GM18868 (cell line): ENCODE results near the gene CEP135.

Experiments
- ATAC-seq: cut with Tn5 transposase; IDR thresholded peaks from one replicate; pipeline ENCODE4 v1.9.1; 2021; ENCODE audit warnings: mild to moderate bottlenecking, moderate library complexity; ENCODE audit not compliant: unreplicated experiment

CEP135 gene

GRCh38 chr4:56003606-56004005, 54.9 kb downstream of the CEP135 start:
- no peak for ATAC-seq

- no peak for ATAC-seq
Measured at GRCh38 chr4:56004235-56004634, 55.5 kb downstream of the CEP135 start.

GRCh38 chr4:56007154-56007553, 58.4 kb downstream of the CEP135 start:
- no peak for ATAC-seq

- ATAC-seq: no peak
Measured at GRCh38 chr4:56008206-56008605, 59.5 kb downstream of the CEP135 start.

GRCh38 chr4:56026596-56026995, 77.9 kb downstream of the CEP135 start:
- no peak for ATAC-seq

- no peak for ATAC-seq
Measured at GRCh38 chr4:56028165-56028564, 79.4 kb downstream of the CEP135 start.

GRCh38 chr4:56038487-56039162, 89.9 kb downstream of the CEP135 start:
- ATAC-seq: no peak

- no peak for ATAC-seq
Measured at GRCh38 chr4:56040842-56041241, 92.1 kb downstream of the CEP135 start.

- ATAC-seq: no peak
Measured at GRCh38 chr4:56042225-56042624, 93.5 kb downstream of the CEP135 start.

GRCh38 chr4:56048383-56048701, 99.6 kb downstream of the CEP135 start:
- ATAC-seq: no peak

- peak; percentile 95 for ATAC-seq
Measured at GRCh38 chr4:56048702-56049431, 100.1 kb downstream of the CEP135 start.

- no peak for ATAC-seq
Measured at GRCh38 chr4:56050625-56051024, 101.9 kb downstream of the CEP135 start.

- ATAC-seq: no peak
Measured at GRCh38 chr4:56051029-56051709, 102.4 kb downstream of the CEP135 start.

GRCh38 chr4:56051710-56052075, 102.9 kb downstream of the CEP135 start:
- no peak for ATAC-seq

- no peak for ATAC-seq
Measured at GRCh38 chr4:56052481-56052880, 103.7 kb downstream of the CEP135 start.

GRCh38 chr4:56052966-56053365, 104.2 kb downstream of the CEP135 start:
- no peak for ATAC-seq

GRCh38 chr4:56055027-56055977, 106.6 kb downstream of the CEP135 start:
- ATAC-seq: no peak

- no peak for ATAC-seq
Measured at GRCh38 chr4:56055991-56056390, 107.2 kb downstream of the CEP135 start.

- no peak for ATAC-seq
Measured at GRCh38 chr4:56058555-56058954, 109.8 kb downstream of the CEP135 start.

- no peak for ATAC-seq
Measured at GRCh38 chr4:56060036-56060435, 111.3 kb downstream of the CEP135 start.

- no peak for ATAC-seq
Measured at GRCh38 chr4:56062106-56062505, 113.4 kb downstream of the CEP135 start.
